Ammon's horn (tissue), 1 donor: ENCODE results near the gene ARL6IP4.
"Not testable (repeated sequence)": the region's sequence is repeated elsewhere in the genome, so short reads cannot be mapped to it uniquely, and the experiment has no call there.

Experiments
- DNase-seq: peaks from one replicate; pipeline ENCODE4 v3.0.0-alpha.2; 2016; ENCODE audit warnings: low spot score

Gene ARL6IP4

DNA sequence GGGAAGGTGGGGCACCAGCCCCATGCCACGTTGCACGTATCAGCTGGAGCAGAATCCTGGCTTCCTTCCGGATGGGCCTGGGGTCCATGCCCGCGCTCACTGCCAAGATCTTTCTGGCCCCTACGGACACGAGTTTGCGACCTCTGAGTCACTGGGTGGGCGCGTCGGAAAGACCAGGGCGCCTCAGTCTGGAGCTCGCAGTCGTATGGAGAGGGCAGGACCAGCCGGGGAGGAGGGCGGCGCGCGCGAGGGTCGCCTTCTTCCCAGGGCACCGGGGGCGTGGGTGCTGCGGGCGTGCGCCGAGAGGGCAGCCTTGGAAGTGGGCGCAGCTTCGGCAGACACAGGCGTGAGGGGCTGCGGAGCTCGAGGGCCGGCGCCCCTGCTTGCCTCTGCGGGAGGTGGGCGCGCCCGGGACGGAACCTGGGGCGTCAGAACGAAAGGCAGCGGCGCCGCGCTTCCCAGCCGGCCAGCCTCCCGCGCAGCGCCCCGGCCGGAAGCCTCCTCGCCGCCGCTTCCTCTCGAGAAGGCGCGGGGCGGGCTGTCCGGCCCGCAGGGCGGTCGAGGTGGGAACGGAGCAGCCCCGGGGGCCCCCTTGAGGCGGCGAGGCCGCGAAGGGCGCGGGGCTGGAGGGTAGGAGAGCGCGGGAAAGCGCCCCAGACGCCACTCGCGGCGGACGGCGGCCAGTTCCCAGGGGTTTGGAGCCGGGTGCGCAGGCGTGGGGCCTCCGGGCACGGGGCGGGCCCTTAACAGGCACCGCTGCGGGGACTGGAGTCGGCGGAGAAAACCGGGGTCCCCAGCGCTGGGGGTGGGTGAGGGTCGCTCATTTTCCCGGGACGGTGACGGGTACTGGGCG lies at the start of gene ARL6IP4:
Gene ARL6IP4, plus strand, starts transcription at position 499 of the 853 bp plus-strand sequence. CDS start 459 bp downstream, outside the sequence.
- DNase-seq = peak; percentile 71

DNA sequence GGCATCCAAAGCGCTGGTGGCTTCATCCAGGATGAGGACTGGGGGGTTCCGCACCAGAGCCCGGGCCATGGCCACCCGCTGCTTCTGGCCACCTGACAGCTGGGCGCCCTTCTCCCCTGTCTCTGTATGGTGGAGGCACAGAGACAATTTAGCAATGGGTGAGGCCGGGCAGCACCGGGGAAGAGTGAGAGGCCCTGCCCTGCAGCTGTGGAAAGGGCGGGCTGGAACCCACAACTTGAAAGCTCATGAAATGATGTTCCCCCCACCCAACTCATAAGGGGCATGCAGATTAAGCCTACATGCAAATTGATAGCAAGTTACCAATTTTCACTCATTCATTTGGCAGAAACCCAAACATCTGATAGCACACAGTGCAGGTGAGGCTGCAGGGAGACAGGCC lies 48.3 kb upstream of the ARL6IP4 start:
- DNase-seq = no peak

DNA sequence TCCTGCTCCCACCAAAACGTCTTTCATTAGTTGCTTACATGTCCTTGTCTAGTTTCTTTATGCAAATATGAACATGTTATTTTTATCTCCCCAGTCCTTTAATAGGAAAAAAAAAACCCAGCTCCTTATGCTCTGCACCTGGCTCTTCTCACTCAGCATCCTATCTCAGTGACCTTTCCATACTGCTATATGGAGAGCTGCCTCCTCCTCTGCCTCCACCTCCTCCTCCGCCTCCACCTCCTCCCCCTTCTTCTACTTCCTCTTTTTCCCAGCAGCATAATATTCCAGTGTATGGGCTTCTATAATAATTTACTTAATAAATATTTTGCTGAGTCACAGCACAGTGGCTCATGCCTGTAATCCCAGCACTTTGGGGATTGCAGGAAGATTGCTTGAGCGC lies 45.8 kb upstream of the ARL6IP4 start:
- no peak for DNase-seq

DNA sequence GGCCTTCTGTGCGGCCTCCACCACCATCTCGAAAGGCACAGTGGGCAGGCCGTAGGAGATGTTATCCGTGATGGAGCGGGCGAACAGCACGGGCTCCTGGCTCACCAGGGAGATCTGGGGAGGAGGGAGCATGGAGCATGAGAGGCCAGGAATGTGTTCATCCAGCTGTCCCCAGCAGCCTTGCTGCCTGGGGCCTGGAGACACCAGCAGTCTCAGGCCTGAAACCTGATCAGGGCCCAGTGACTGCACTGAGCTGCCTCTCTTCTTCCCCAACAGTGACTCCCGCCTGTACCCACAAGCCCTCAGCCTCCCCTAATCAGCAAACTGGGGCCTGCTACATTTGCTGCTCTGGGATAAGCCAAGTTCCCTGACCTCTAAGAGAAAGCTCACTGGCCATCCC lies 45.2 kb upstream of the ARL6IP4 start:
- no peak for DNase-seq

DNA sequence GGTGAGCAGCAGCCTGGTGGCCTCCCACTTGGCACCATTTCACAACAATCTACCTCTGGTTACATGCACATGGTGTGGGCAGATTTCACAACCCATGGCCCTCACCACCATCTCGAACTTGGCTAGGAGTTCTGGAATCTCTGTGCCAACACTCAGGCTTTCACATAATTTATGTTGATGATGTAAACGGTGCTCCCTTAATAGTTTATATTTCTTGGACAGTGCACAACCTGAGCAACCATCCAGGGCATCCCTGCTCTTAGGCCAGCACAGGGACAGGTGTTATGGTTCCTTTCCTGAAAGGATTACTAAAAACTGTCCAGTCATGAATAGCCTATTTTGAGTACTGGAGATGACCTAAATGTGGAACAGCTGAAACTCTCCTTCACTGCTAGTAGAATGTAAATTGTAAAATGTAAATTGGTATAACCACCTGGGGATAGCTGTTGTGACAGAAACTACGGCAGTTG lies 42.8 kb upstream of the ARL6IP4 start:
- no peak for DNase-seq

DNA sequence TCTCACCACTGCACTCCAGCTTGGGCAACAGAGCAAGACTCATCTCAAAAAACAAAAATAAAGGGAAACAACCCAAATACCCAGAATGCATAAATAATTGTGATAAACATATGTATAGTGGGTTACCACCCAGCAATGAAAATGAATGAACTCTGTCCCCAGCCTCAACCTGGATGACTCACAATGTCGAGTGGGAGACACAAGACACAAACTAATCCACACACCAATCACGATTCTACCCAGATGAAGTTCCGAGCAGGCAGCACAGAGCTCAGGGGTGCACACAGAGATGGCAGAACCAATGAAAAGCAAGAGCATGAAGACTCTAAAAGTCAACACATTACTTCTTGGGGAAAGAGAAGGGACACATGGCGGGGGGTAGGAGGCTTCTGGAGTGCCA lies 41.4 kb upstream of the ARL6IP4 start:
- DNase-seq = no peak

DNA sequence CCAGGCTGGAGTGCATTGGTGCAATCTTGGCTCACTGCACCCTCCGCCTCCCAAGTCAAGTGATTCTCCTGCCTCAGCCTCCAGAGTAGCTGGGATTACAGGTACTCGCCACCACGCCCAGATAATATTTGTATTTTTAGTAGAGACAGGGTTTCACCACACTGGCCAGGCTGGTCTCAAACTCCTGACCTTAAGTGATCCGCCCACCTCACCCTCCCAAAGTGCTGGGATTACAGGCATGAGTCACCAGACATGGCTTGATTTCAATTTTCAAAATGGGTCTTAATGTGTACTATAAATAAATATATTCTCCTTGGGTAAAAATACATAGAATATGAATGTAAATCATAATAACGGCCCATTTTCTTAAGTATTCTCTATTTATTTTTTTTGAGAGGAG lies 39.1 kb upstream of the ARL6IP4 start:
- DNase-seq = not testable (repeated sequence)

DNA sequence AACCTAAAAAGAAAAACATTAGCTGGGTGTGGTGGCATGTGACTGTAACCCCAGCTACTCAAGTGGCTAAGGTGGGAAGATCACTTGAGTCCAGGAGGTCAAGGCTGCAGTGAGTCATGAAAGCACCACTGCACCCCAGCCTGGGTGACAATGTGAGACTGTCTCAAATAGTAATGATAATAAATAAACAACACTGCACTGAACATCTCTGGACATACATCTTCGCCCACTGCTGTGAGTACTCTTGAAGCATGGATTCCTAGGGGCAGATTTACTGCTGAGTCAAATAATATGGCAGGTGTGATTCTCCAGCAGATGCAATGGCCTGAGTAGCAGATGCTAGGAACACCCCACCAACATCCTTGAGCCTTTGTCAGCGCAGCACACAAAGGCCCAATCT lies 37.8 kb upstream of the ARL6IP4 start:
- no peak for DNase-seq

DNA sequence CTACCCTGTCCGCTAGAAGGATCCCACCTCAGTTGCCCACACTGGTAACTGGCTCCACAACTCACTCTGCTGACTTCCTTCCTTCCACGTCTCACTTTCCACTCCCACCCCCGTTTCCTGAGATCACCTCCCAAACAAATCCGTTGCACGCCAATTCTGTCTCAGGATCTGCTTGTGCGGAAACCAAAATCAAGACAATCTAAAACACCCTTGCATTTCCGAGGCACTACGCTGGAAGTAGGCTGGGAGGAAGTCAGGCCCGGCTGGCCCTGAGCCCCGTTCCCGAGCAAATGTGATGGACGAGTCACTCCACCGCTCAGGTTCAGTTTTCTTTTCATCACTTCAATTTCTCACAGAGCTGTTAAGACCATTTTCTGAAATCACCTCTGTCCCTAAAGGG lies 37.3 kb upstream of the ARL6IP4 start:
- no peak for DNase-seq

DNA sequence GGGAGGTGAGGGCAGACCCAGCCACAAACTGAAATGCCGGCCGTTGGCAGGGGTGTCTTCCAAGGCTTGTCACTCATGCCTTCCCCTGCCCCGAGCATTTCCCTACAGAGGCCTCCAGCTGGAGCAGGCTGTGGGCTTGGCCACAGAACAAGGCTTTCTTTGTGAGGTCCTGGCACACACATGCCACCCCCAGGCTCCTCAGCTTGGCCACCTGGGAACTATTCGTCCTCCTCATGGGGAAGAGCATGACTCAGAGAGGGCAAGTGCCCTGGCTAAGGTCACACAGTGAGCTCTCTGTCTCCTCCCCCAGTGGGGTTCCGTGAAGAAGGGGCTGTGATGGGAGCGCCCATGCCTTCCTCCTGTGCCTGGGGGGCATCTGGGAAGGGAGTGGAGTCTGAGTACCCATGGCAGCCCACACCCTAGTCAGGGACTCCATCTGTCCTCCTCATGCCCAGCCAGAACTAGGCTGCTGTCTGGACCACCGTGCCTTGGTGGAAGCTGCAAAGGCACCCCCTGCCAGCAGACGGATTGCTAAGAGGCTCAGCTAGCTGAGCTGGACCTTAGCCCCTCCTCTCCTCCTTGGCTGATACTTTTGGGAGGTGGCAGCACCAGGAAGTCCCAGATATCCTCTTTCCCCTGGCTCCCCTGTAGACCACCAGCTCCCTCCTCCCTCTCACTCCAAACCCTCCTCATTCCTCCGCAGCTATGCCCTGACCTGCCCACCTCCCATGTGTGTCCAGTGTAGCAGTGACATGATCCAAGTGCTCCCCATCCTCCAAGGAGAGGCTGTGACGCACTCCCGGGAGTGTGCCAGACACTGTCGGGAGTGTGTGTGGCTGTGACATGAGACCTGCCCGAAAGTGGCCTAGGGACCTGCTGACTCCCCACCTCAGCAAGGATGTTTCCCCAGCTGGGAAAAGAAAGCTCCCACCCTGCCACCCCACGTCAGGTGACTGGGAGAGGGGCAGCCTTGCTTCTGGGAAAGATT lies 35.6 kb upstream of the ARL6IP4 start:
- DNase-seq = peak; percentile 91

DNA sequence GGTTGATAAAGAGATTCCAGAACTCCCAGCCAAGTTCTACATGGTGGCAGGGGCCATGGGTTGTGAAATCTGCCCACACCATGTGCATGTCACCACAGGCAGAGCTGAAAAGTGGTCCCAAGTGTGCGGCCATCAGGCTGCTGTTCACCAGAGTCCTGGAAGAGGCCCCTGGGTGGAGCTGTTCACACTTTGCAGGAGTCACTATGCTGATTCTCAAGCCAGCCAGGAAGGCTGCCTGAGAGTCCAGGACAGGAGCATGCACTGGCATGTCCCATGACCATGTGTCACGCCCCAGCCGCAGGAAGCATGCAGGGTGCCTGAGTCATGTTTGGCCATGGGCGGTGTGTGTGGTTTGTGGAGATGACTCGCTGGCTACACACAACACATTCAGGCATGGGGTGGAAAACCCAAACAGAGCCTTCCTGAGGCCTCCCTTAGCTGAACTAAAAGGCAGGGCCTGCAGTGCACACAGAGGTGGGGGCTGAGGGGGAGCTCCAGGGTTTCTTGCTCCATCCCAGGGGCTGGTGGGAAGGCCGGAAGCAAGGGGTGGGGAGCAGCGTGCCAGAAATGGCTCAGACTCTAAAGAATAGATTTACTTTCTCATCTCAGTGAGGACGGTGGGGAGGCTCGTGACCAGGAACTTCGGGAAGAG lies 33.7 kb upstream of the ARL6IP4 start:
- no peak for DNase-seq

DNA sequence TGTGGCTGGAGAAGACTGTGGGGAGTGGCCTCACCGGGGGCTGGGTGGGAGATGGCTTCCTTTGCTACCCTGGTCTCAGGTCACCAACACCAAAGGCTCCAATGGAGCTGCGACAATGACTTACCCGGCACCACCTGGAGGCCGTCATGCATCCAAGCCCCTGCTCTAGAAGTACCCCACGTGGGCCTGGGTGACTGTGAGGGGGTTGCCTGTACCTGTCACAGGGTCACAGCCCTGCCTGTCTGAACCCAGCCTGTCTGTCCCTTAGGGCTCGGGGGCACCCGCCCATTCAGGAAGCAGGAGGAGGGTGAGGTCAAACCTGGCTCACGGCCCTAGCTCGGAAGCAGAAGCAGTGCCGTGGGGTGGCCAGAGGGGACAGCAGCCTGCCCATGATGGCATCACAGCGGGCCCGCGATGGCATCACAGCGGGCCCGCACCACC lies 33.1 kb upstream of the ARL6IP4 start:
- no peak for DNase-seq

DNA sequence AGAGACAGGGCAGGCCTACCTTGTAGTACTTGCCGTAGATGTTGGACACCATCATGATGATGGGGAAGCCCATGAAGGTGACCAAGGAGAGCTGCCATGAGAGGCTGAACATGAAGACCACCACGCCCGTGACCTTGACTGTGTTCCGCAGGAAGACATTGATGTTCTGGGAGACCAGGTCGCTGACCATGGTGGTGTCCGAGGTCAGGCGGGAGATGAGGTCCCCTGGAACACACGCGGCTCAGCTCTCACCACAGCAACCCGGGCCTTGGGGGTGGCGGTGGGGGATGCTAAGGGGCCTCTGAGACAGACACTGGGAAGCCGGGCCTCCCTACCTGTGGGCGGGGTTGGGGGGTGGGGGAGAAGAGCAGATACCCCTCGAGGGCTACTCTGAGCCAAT lies 31.9 kb upstream of the ARL6IP4 start:
- no peak for DNase-seq

DNA sequence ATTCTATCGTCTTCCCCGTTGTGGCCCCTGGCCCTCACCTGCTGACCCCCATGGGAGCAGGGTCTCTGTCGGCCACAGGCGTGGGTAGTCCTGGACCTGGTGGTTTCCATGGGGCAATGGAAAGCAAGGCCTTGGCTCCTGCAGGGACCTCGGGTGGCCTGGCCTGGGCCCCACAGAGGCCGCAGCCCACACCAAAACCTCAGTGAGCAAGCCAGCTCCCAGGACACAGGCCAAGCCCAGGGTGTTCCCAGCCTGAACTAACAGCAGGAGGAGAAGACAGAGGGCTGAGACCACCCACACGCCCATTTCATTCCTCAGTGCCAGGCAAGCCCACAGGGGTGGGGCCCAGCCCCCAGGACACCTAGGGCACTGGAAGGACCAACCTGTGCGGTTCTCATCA lies 31.1 kb upstream of the ARL6IP4 start:
- no peak for DNase-seq

DNA sequence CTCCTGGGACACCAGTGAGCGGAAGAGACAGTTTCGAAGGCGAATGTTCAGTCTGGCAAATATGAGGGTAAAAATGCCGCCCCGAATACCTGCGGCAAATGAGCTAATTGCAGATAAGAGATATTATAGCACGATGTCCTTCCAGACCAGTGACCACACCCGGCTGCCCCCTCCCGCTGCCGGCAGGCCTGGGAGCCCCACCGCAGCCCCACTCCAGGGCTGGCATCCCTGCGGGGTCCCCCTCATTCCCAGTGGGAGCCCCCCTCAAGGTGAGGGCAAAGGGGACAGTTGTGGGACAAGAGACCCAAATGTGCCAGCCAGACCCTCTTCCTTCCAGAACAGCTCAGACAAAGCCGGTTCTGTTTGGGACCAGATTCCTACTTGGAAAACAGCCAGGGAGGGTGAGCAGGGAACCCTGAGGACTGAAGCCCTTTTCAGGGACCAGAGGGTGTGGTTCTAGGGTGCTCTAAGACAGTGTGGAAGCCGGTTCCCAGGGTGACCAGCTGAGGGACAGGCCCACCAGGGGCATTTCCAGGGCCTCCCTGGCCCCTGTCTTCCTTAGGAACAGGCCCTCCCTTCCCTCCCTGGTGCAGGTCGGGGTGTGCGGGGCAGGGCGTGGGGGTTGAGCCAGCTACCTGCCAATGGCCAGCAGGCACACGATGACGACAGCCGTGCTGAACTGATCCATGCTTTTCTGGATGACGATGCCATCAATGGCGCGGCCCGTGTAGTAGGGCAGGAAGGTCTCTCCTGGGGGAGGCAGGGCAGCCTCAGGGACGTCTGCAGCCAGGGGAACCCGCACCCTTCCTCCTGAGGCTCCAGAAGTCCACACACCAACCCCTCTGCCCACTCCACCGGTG lies 30.4 kb upstream of the ARL6IP4 start:
- no peak for DNase-seq

DNA sequence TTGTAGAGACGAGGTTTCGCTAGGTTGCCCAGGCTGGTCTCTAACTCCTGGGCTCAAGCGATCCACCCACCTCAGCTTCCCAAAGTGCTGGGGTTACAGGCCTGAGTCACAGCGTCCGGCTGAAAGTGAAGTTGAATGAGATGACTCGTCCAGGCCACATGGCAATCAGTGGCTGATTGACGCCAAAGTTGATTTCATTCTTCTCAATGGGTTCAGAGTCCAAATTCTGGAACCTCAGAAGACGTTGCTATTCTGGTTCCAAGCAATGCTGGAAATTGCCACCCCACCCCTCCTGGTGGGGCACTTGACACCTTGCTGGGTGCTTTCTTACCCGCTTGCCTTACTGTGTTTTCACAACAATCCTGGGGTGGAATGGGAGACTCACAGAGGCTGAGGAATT lies 29.1 kb upstream of the ARL6IP4 start:
- DNase-seq = no peak

DNA sequence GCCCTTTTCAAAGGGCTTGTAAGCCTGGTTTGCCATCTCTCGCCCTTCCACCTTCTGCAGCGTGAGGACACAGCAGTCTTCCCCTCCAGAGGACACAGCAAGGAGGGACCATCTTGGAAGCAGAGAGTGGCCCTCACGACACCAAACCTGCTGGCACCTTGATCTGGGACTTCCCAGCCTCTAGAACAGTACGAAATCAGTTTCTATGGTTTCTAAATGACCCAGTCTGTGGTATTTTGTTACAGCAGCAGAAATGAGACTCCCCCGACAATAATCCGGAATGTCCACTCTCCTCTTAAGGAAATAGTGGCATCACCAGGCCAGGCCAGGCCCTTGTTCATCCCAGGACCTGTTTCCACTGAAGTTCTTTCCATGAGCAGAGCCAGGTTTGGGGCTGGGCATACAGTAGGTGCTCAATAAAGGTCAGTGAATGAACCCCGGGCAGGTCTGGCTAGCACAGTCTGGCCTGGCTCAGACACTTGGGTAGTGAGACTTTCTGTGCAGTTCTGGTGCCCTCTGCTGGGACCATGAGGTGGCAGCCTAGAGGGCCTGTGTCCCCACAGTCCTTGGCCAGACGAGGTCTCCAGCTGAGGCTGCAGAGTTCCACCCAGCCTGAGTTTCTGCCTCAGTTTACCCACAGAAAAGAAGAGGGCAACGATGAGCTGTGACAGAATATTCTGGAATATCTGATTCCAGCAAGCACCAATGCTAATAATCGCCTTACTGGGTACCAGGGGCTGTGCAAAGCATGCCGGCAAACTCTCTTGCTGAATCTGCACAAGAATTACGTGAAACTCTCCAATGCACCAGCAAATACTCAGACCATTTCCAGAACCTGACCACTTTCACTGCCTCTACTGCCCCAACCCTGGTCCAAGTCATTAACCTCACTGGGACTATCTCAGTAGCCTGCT lies 28.2 kb upstream of the ARL6IP4 start:
- DNase-seq = peak; percentile 92

DNA sequence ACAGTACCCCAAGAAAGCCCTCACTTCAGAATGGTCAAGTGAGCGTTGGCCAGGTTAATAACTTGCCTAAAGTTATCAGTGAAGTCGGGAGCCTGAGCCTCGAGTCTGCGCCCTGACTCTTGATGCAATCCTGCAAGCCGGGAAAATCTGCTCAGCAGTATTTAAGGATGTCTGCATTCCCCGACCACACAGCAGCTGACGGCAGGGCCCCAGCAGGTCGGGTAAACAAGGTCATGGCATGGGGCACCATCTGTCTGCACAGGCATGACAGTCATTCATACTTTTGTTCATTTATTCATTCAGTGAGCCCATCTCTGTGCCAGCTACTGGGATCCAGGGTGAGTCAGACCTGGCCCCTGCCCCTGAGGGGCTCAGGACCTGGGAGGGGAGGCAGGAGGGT lies 25.3 kb upstream of the ARL6IP4 start:
- DNase-seq = no peak

DNA sequence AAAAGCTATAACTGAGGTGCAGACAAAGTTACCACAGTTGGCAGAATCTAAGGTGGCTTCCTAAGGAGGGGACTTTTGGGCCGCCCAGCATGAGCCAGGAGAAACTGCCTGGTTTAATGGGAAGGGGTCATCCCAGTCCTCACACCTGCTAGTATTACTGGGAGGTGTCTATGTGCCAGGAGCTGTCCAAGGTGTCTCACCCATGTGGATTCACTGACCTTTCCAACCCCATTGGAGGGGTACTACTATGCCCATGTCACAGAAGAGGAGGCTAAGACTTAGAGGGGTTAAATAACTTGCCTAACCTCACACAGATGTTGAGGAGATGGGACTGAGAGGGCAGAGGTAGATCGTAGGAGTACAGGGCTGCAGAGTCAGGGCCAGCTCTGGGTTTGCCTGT lies 24.4 kb upstream of the ARL6IP4 start:
- DNase-seq = no peak
